ENCODE measurements around the gene TMEM14A. TPM values are rescaled to one million over a fixed set of nuclear protein-coding genes. Genes with fewer than 3 reads are reported as not detected.
"Not testable (repeated sequence)": the region's sequence is repeated elsewhere in the genome, so short reads cannot be mapped to it uniquely, and the experiment has no call there.

Gene TMEM14A
- total RNA-seq, 1 experiment from 2014 or later, result 41.9 TPM

DNA sequence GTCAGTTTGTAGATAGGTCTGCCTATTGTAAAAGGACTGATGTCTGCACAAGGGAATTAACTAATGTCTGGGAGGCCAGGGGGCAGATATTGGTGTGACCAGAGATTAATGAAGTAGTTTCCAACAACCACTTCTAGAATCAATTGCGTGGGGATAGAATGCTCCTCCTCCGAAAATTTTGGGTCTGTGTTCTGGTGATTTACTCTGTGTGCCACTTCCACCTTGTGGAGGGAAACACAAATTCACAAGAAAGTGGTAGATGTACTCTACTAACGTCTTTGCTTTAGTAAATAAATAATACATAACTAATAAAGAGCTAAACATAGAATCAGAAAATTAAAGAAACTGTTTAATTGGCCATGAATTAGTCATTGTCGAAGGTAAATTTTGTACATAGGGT is 25.5 kb downstream of the TMEM14A start:
- no peak for DNase-seq
- Histone ChIP-seq H3K36me3 (ENCODE audit: control insufficient read depth, insufficient read depth, low read length) (no peaks in the 10 kb centered on the region), H3K27me3 (replicated peaks; ENCODE audit: control insufficient read depth, insufficient read depth, low read length) (no peaks in the 10 kb centered on the region), H3K4me1 (no peaks in the 10 kb centered on the region), H3K9me3 (0 out of 2 replicates have a peak, but pooled peaks cover 3% of the 10 kb centered on the region), H3K4me3 (ENCODE audit: low read depth, low read length) (no peak overlapping the region)
- intact Hi-C loops (cut with micrococcal nuclease; ENCODE audit: unreplicated experiment), result no loop called here
- CTCF ChIA-PET, result interaction anchor here (0.6 to 0.7 kb wide), 2 partner anchors 67 to 96 kb away, joined by 5 read pairs; partner anchors contain the start of gene GSTA2
- Mint-ChIP-seq H3K27ac (ENCODE audit: unreplicated experiment) (no peak overlapping the region), H3K4me1 (ENCODE audit: low read depth, unreplicated experiment) (no peaks in the 10 kb centered on the region), H3K36me3 (ENCODE audit: insufficient read depth, unreplicated experiment) (no peaks in the 10 kb centered on the region), H3K9me3 (ENCODE audit: unreplicated experiment) (peaks cover 9% of the 10 kb centered on the region), H3K27me3 (ENCODE audit: insufficient read depth, unreplicated experiment) (no peaks in the 10 kb centered on the region), H3K4me3 (ENCODE audit: unreplicated experiment) (no peak overlapping the region)
- TF ChIP-seq, protein P1, sequence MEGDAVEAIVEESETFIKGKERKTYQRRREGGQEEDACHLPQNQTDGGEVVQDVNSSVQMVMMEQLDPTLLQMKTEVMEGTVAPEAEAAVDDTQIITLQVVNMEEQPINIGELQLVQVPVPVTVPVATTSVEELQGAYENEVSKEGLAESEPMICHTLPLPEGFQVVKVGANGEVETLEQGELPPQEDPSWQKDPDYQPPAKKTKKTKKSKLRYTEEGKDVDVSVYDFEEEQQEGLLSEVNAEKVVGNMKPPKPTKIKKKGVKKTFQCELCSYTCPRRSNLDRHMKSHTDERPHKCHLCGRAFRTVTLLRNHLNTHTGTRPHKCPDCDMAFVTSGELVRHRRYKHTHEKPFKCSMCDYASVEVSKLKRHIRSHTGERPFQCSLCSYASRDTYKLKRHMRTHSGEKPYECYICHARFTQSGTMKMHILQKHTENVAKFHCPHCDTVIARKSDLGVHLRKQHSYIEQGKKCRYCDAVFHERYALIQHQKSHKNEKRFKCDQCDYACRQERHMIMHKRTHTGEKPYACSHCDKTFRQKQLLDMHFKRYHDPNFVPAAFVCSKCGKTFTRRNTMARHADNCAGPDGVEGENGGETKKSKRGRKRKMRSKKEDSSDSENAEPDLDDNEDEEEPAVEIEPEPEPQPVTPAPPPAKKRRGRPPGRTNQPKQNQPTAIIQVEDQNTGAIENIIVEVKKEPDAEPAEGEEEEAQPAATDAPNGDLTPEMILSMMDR (IDR thresholded peaks at IDR 0.05; ENCODE audit: insufficient read depth in 1 of 2, low read depth in 1 of 2, low read length in 1 of 2, severe bottlenecking in 1 of 2, unreplicated experiment in 1 of 2), result no peak
- POLR2A ChIA-PET, result interaction anchor here (0.6 kb wide), 1 partner anchor 797 kb away, joined by 3 read pairs; no protein-coding TSS in a partner anchor
- no TSS peak for BruUV-seq (replicated peaks)

DNA sequence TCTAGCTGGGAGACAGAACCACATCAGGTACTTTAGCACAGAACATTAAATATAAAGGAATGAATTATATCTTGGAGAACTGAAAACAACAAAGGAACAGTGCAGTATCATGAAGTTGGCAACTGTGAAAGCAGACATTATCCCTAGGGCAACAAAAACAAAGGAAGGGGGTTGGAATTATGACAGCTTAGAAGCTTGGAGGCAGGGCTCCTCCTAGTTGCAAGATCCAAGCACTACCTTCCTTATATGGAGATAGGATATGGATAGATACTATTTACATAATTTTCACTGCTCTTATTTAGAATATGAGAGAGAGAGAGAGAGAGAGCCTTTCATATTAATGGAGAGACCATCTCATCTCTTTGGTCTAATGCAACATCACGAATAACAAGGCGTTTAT is 27.0 kb downstream of the TMEM14A start:
- H3K4me3 Mint-ChIP-seq (ENCODE audit: unreplicated experiment), result no peak overlapping the region
- Histone ChIP-seq H3K4me3 (ENCODE audit: low read depth, low read length) (no peak overlapping the region), H3K36me3 (ENCODE audit: control insufficient read depth, insufficient read depth, low read length) (no peaks in the 10 kb centered on the region), H3K9me3 (0 out of 2 replicates have a peak, but pooled peaks cover 3% of the 10 kb centered on the region), H3K27me3 (replicated peaks; ENCODE audit: control insufficient read depth, insufficient read depth, low read length) (no peaks in the 10 kb centered on the region), H3K4me1 (no peaks in the 10 kb centered on the region)
- H3K9me3 Mint-ChIP-seq (ENCODE audit: unreplicated experiment), result peaks cover 9% of the 10 kb centered on the region
- H3K27me3 Mint-ChIP-seq (ENCODE audit: insufficient read depth, unreplicated experiment), result no peaks in the 10 kb centered on the region
- H3K4me1 Mint-ChIP-seq (ENCODE audit: low read depth, unreplicated experiment), result no peaks in the 10 kb centered on the region
- POLR2A ChIA-PET, result no interaction called here
- BruUV-seq (replicated peaks), result no TSS peak
- no peak overlapping the region for H3K27ac Mint-ChIP-seq (ENCODE audit: unreplicated experiment)
- H3K36me3 Mint-ChIP-seq (ENCODE audit: insufficient read depth, unreplicated experiment), result no peaks in the 10 kb centered on the region
- peak in 1 of 2 experiments; percentile 5 for DNase-seq
- TF ChIP-seq, protein P1 (IDR thresholded peaks at IDR 0.05; ENCODE audit: insufficient read depth in 1 of 2, low read depth in 1 of 2, low read length in 1 of 2, severe bottlenecking in 1 of 2, unreplicated experiment in 1 of 2), result no peak
- intact Hi-C loops (cut with micrococcal nuclease; ENCODE audit: unreplicated experiment), result no loop called here
- CTCF ChIA-PET, result interaction anchor here (0.6 to 1.0 kb wide), 2 partner anchors 46 kb away, joined by 3 read pairs; no protein-coding TSS in a partner anchor

DNA sequence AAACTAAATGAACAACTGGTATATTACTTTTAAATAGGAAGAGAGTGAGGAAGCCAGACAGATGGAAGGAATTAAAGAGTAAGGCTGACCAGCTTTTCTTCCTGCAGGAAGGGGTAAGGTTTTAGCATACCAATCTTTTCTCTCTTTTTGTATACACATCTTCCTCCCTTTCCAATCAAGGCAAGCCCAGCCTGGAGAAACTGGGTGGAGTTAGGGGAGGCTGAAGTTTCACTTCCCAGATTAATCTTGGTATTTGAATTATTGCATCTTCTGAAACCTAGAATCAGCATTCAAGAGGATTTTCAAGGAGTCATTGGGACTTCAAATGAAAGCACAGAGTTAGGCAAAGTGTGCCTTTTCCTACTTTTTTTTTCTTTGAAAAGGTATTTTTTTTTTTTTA is 33.1 kb downstream of the TMEM14A start:
- Mint-ChIP-seq H3K27me3 (ENCODE audit: insufficient read depth, unreplicated experiment) (no peaks in the 10 kb centered on the region), H3K4me3 (ENCODE audit: unreplicated experiment) (no peak overlapping the region), H3K4me1 (ENCODE audit: low read depth, unreplicated experiment) (no peaks in the 10 kb centered on the region), H3K9me3 (ENCODE audit: unreplicated experiment) (no peaks in the 10 kb centered on the region), H3K36me3 (ENCODE audit: insufficient read depth, unreplicated experiment) (no peaks in the 10 kb centered on the region), H3K27ac (ENCODE audit: unreplicated experiment) (no peak overlapping the region)
- POLR2A ChIA-PET, result interaction anchor here (0.6 kb wide), 1 partner anchor 33 kb away, joined by 3 read pairs; no protein-coding TSS in a partner anchor
- no peaks in the 10 kb centered on the region for H3K9me3 ChIP-seq
- TF ChIP-seq, protein P1 (IDR thresholded peaks at IDR 0.05; ENCODE audit: insufficient read depth in 1 of 2, low read depth in 1 of 2, low read length in 1 of 2, severe bottlenecking in 1 of 2, unreplicated experiment in 1 of 2), result no peak
- no peak for DNase-seq
- no peak overlapping the region for H3K4me3 ChIP-seq (ENCODE audit: low read depth, low read length)
- no TSS peak for BruUV-seq (replicated peaks)
- CTCF ChIA-PET, result interaction anchor here (0.6 kb wide), 1 partner anchor 138 kb away, joined by 3 read pairs; no protein-coding TSS in a partner anchor
- no peaks in the 10 kb centered on the region for H3K36me3 ChIP-seq (ENCODE audit: control insufficient read depth, insufficient read depth, low read length)
- H3K27me3 ChIP-seq (replicated peaks; ENCODE audit: control insufficient read depth, insufficient read depth, low read length), result no peaks in the 10 kb centered on the region
- intact Hi-C loops (cut with micrococcal nuclease; ENCODE audit: unreplicated experiment), result no loop called here
- peaks cover 11% of the 10 kb centered on the region; the same call in 1 of the 2 replicates for H3K4me1 ChIP-seq

DNA sequence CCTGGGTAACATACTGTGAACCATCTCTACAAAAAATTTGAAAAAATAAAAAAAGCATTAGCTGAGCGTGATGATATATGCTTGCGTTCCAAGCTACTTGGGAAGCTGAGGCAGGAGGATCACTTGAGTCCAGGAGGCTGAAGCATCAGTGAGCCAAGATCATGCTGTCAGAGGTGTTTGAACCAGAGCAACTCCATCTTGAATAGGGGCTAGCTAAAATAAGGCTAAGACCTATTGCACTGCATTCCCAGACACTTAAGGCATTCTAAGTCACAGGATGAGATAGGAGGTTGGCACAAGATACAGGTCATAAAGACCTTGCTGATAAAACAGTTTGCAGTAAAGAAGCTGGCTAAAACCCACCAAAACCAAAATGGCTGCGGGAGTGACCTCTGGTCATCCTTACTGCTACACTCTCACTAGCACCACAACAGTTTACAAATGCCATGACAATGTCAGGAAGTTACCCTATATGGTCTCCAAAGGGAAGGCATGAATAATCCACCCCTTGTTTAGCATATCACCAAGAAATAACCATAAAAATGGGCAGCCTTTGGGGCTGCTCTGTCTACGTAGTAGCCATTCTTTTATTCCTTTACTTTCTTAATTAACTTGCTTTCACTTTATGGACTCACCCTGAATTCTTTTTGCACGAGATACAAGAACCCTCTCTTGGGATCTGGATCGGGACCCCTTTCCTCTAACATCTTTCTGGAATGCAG is 34.0 kb downstream of the TMEM14A start:
- H3K4me1 ChIP-seq, result peaks cover 11% of the 10 kb centered on the region; the same call in 1 of the 2 replicates
- H3K27ac Mint-ChIP-seq (ENCODE audit: unreplicated experiment); H3K27me3 Mint-ChIP-seq (ENCODE audit: insufficient read depth, unreplicated experiment); H3K36me3 Mint-ChIP-seq (ENCODE audit: insufficient read depth, unreplicated experiment); intact Hi-C loops (cut with micrococcal nuclease; ENCODE audit: unreplicated experiment); H3K4me1 Mint-ChIP-seq (ENCODE audit: low read depth, unreplicated experiment); CTCF ChIA-PET; H3K9me3 ChIP-seq; H3K4me3 Mint-ChIP-seq (ENCODE audit: unreplicated experiment); H3K9me3 Mint-ChIP-seq (ENCODE audit: unreplicated experiment); POLR2A ChIA-PET; H3K27me3 ChIP-seq (replicated peaks; ENCODE audit: control insufficient read depth, insufficient read depth, low read length); H3K4me3 ChIP-seq (ENCODE audit: low read depth, low read length); BruUV-seq (replicated peaks); DNase-seq; H3K36me3 ChIP-seq (ENCODE audit: control insufficient read depth, insufficient read depth, low read length): not testable (repeated sequence)
